Measurements from ENCODE around the gene FAM13A.
"Not testable (repeated sequence)": the region's sequence is repeated elsewhere in the genome, so short reads cannot be mapped to it uniquely, and the experiment has no call there.

The FAM13A gene

DNA sequence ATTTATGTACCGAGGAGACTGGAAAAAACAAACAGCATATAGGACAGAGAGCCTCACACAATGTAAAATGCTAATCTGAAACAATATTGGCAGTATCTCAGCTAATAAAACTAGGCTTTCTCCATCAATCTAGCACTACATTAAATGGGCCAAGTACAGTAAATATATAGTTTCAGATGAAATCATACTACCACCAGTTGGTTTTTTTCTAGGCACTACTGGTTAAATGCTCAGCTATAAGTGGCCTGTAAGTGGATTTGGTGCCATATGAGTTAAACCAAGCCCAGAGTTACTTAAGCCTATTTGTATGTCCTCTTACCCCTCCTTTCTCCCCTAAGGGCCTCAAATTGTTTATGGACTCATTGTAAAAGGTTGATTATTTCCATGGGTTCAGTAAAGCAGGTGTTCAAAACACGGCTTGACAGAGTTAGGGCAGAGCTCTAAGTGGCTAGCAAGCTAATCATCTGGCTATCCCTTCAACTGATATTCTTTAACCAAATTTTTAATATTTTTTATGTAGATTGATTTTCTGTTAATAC, 57.5 kb downstream of the FAM13A start:
- no peak for DNase-seq (ENCODE audit: low spot score)

DNA sequence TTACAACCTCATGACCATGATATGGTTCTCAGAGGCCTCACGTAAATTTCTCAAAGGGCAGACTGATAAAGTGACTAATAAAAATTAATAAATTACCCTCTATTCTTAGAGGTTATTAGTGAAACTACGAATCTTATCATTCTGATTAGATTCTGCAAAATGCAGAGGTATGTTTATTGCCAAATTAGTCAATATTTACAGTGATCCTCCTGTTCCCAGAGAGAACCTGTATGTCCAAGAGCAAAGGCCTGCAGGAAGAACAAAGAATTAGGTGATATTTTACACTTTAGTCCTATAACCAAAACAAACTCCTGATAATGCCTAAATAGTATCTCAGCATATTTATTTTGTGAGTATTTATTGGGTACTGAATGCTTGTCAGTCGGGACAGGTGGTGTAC, 58.1 kb downstream of the FAM13A start:
- no peak for DNase-seq (ENCODE audit: low spot score)

DNA sequence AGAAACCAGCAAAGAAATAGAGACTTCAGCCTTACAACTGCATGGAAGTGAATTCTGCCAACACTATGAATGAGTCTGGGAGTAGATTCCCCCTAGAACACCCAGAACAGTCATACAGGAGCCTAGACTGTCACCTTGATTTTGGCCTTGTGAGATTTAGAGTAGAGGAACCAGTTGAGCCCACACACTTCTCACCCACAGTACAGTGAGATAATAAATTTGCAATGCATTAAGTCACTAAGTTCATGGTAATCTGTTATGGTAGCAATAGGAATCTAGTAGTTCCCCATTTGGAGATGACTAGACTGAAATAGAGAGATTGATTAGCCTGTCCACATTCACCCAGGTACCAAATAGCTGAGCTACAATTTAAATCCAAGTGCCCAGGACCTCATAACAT, 59.0 kb downstream of the FAM13A start:
- DNase-seq (ENCODE audit: low spot score): no peak

DNA sequence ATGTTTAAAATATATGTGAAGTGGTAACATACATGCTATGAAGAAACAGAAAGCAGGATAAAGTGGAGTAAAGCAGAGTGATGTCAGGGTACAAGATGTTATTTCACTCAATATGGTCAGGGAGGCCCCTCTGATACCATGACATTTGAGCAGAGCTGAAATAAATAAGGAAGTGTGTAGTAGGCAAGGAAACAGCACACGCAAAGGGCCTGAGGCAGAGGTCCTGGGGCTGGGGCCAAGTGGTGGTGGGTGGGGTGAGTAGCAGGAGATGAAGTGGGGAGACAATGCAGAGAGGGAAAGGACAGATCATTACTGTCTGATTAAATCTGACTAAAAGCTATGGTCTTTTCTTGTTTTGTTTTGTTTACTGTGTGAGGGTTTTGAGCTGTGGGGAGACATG, 61.1 kb downstream of the FAM13A start:
- no peak for DNase-seq (ENCODE audit: low spot score)

DNA sequence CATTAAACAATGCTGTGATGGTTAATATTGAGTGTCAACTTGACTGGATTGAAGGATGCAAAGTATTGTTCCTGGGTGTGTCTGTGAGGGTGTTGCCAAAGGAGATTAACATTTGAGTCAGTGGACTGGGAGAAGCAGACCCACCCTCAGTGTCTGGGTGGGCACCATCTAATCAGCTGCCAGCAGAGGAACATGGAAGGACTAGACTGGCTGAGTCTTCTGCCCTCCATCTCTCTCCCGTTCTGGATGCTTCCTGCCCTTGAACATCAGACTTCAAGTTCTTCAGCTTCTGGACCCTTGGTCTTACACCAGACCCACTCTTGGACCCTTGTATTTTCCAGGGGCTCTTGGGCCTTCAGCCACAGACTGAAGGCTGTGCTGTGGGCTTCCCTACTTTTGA, 61.7 kb downstream of the FAM13A start:
- not testable (repeated sequence) for DNase-seq (ENCODE audit: low spot score)

DNA sequence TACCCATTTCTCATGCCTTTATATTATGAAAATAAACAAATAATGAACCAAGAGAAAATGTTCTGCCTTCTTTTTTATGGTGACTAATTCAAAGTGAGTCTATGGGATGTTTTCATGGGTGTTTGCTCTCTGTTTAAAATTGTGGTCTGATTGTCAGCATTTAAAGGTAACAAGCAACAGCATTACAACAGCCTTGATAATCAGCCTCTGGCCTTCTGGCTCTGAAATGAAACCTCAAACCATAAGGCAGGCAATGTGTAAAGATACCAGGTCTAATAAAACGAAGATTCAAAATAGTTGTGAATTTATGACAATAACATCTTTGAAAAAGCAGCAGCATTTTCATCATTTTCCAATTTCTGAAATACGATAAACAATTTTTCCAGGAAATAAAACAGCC, 63.7 kb downstream of the FAM13A start:
- no peak for DNase-seq (ENCODE audit: low spot score)

DNA sequence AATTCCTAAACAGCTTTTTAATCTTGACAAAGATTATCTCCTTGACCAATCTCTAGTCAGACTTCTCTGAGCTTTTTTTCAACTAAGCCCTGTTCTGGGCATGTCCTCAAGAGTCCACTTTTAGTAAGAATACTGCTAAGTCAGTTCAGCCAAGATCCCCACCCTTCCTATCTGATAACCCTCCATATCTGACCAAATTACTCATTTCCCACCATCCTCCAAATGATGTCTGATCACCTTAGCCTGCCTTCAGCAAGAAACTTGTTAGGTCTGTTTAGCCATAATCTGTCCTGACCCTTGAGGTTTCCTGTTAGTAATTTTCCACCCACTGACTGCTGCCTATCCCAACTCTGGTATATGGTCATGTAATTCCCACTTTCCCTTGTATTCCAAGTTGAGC, 65.2 kb downstream of the FAM13A start:
- DNase-seq (ENCODE audit: low spot score): no peak

DNA sequence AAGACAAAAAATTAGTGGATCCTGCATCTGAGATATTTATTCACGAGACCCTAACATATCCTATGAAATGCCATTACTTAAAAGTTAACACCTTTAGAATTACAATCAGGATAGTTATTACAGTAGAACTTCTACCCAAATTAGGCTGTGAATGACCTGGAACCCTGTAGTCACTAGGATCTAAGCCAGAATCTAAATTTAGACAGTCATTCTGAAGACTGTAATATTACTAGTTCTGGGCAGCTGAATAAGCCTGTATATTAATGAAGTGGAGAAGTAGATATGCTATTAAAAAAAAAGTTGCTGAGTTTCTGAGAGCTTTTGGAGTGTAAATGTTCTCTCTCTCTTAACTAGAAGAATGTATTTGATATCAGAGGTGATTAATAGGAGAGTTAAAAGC, 67.0 kb downstream of the FAM13A start:
- DNase-seq (ENCODE audit: low spot score): no peak

DNA sequence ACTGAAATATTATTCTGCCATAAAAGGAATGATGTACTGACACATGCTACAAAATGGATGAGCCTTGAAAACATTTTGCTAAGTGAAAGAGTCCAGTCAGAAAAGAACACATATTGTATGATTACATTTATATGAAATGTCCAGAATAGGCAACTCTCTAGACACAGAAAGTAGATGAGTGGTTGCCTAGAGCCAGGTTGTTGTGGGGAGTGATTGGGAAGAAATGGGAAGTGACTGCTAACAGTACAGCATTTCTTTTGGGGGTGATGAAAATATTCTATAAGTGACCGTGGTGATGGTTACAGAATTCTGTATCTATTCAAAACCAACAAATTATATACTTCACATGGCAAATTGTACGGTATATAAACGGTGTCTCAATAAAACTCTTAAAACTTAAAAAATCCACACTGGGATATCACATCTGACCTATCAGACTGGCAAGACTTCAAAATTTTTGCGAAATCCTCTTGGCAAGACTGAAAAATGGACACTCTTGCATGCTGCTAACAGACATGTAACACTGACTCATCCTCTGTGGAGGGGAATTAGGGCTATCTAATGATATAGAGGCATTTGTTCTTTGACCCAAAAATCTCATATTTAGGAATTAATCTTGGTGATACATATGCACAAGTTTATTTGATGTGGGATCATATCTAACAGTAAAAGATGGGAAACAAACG, 71.8 kb downstream of the FAM13A start:
- DNase-seq (ENCODE audit: low spot score): no peak

DNA sequence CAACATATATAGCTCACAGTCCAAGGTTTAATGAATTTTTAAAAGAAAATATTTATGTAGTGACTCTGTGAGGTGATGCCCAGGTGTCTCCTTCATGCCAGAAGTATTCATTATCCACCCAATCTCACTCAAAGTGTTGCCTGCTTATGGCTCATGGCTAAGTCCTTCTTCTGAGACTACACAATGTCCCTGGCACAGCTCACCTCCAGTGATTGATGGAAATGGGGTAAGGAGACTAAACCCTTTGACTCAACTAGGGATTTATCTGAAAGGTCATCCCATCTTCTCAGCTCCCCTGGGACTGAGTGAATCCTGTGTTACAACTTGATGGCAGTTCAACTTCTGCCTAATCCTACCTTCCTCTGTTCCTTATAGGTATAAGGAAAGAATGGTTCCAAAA, 74.2 kb downstream of the FAM13A start:
- no peak for DNase-seq (ENCODE audit: low spot score)

DNA sequence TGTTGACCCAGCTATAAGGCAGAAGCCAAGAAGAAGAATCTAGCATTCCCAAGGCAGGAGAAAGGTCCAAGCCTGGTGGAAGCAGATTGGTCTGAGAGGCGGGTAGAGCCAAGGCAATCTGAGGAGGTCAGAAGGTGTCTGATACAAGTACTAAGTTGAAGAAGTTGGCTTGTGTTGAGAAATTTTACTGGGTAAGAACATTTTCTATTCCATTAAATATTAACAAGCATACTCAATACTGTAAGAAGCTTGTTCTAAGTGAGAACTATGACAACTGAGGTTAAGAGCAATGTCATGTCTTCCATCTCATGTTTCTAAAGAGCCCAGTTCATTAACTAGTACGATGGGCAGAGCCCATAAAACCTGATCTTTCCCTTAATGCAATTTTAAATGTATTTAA, 75.0 kb downstream of the FAM13A start:
- no peak for DNase-seq (ENCODE audit: low spot score)

DNA sequence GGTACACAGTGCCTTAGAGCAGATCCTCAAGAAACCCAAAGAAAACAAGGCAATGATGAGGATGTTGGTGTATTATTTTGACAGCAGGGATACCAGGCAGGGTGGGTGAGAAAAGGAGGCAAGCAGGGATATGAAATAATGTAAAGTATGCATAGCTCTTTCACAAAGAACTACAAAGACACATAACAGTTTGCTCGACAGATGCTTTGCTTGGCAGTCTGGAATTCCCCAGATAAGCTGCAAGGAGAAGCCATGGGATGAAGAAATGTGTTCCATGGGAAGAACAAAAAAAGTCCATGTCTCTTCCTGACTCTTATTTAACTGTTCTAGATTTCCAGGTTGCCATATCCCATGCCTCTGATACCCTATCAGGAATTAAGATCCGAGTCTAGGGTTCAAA, 75.4 kb downstream of the FAM13A start:
- DNase-seq (ENCODE audit: low spot score): no peak

DNA sequence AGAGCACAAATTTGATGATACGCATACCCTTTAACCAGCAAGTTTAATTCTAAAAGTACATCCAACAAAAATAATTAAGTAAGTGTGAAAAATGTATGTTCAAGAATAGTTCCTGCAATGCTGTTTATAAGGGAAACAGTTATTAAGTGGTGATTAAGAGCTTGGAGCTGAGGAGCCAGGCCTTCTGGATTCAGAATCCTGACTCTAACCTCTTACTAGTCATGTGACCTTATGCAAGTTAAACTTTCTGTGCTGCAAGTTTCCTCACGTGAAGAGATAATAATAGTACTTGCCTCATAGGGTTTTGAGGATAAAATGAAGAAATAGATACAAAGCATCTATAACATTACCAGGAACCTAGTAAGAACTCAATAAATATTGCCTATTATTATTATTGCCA, 77.7 kb downstream of the FAM13A start:
- no peak for DNase-seq (ENCODE audit: low spot score)

DNA sequence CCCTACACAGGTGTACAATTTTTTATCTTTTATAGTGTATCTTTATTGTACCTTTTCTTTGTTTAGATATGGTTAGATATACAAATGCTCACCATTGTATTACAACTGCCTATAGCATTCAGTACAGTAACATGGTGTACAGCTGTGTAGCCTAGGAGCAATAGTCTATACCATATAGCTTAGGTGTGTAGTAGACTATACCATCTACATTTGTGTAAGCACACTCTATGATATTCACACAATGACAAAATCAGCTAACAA, 80.3 kb downstream of the FAM13A start:
- DNase-seq (ENCODE audit: low spot score): no peak

DNA sequence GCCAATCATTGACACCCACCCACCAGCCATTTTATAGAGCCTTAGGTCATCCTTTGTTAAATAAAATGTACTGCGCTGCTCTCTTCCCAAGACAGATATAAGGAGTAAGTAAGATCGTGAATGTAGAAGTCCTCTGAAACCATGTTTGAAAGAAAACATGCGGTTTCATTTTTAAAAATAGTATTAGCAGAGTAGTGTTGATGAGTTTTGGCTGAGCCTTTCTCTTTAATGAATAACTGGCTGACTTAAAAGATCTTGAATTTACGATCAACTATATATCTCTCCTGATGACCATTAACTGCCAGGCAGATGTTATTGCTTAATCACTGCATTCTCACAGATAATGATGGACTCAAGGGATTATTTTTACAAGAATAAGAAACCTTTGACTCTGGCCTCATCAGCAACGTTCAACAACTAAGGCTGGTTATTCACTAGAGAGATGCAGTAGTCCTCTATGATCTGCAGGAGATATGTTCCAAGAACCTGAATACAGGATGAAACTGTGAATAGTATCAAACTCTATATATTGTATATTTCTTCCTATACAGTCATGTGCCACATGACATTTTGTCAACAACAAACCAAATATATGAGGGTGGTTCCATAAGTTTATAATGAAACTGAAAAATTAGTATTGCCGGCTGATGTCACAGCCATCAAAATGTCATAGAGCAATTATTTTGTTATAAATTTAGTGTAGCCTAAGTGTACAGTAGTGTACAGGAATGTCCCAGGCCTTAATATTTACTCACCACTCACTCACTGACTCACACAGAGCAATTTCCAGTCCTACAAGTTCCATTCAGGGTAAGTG, 80.8 kb downstream of the FAM13A start:
- no peak for DNase-seq (ENCODE audit: low spot score)

DNA sequence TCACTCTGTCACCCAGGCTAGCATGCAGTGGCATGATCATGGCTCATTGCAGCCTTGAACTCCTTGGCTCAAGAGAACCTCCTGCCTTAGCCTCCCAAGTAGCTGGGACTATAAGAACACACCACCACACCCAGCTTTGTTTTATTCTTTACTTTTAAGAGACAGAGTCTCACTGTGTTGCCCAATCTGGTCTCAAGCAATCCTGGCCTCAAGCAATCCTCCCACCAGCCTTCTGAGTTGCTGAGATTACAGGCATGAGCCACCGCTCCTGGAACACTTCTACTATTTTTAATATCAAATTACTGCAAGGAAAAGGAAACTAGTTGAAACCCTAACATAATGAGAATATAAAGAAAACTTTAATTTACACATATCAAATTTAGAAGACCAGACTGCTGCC, 85.4 kb downstream of the FAM13A start:
- no peak for DNase-seq (ENCODE audit: low spot score)

DNA sequence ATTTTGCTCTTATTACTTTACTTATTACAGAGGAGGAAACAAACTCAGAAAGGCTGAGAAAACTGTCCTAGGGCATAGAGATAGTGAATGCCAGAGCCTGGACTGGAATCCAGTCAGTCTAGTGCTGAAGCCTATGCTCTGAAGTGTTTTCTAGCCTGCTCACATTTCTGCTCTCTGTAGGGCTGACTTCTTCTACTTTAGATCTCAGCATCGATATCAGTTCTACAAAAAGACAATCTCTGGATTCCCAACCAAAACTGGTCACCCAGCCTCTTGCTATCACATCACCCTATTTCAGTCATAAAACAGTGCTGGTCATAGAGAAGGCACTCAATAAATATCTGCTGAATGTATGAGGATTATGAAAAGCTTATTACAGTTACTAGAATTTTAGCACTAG, 87.2 kb downstream of the FAM13A start:
- no peak for DNase-seq (ENCODE audit: low spot score)

DNA sequence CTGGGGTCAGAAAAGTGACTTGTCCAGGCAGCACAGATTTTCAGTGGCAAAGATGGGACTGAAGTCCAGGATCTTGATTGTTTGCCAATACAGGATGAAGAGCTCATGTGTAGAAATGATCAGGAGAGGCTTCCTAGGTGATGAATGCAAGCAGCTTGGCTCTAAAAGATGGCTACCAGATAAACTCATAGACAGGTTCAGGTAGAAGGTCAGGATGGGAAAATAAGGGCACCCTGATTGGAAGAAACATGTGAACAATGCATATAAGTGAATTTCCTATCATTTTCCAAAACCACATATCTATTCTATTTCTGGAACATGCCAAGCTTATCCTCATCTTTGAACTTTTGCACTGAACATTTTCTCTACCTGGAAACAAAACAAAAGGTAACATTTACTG, 87.7 kb downstream of the FAM13A start:
- no peak for DNase-seq (ENCODE audit: low spot score)

DNA sequence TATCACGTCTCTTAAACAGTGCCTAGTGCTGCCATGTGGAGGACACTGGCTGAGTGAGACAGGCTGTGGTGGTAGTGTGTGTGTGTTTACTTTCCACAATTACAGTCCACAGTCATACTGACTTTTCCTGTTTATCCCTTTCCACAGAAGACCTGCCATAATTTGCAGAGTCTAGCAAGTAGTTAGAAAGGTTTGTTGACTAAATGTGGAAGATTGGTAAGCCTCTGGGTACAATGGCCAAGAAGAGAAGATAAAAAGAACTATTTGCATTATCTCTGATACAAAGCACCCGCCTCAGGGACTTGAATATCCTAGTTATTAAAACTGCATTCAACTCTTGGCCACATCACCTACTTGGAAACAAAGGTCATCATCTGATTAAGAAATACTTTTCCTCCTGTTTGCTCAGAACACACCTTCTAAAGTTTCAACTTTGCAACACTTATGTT, 89.1 kb downstream of the FAM13A start:
- no peak for DNase-seq (ENCODE audit: low spot score)

DNA sequence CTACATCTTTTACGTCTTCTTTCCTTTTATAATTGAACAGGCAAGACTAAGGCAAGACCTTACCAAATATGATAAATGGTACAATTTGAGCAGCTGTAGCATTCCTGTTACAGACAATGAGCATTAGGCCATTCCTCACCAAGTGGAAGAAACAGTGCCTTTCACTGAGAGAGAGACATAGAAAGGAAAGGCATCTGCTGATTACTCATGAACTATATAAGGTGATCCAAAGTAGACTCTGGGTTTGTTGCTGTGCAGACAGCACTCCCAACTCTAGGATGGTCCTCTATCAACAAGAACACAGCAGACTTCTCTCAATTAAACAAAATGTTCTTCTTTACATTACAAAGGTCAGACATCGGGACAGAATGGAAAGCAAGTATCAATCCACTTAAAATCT, 91.9 kb downstream of the FAM13A start:
- DNase-seq (ENCODE audit: low spot score): no peak

DNA sequence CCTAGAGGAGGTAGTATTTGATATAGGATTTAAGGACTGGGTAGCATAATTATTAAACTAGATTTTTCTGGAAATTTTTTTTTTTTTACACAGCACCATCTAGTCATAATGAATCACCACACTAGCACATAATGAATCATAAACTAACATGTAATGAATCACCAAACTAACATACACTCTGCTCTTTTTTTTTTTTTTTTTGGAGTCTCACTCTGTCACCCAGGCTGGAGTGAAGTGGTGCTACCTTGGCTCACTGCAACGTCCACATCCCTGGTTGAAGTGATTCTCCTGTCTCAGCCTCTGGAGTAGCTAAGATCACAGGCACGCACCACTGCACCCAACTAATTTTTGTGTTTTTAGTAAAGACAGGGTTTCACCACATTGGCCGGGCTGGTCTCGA, 92.5 kb downstream of the FAM13A start:
- no peak for DNase-seq (ENCODE audit: low spot score)

DNA sequence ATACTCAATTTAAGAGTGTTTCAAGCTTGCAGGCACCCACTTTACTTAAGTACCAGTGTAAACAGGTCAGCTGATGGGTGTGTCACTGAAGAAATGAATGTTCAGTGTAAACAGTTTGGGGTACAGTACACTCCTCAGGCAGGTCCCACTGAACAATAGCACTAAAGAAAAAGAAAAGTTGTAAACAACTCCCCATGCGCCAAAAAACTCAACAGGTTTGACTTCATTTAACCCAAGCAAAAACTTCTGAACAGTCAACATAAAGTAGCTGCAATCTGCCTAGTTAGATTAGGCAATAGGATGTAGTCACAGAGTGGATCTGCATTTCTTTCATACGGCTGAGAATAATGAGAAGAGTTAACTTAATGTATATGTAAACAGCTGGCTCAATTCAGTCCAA, 93.2 kb downstream of the FAM13A start:
- DNase-seq (ENCODE audit: low spot score): no peak

DNA sequence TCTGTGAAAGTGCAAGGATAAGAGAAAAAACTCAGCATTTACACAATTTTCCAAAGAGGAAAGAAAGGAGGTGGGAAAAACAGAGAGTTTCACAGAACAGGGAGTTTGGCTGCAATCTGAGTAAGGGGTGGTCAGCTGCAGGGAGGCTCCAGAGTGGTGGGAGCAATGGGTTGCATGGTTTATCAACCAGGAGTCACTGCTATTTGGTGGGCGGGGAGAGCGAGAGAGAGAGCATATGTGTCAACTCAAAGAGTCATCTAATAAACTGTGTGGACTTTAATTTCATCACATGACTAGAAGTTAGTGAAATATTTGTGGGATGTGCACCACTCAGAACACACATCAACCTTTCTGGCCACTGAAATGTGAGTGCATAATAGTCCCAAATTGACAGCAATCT, 94.6 kb downstream of the FAM13A start:
- no peak for DNase-seq (ENCODE audit: low spot score)

DNA sequence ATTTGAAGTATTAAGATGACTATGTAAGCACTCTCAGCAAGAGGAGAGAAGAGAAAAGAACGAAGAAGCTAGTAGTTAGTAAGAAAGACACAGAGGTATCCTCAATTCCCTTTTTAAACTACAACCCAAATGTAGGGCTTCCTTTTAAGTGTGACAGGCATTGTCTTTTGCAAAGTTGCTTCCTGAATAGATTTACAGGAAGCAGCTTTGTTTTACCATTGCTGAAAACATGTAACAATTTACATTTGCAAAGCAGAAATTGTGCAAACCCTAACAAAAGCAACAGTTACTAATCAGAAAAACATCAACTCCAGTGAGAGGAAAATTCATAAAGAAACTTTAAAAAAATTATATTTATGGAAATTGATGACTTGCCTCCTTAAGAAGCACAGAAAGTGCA, 96.4 kb downstream of the FAM13A start:
- DNase-seq (ENCODE audit: low spot score): no peak

All from CD4-positive, alpha-beta T cell treated with Interleukin-6 at 100 ng/mL for 8 hours (primary cell).